Mesendoderm (in vitro differentiated cells): ENCODE data around the gene TMEM250.
"Not testable (repeated sequence)": the region's sequence is repeated elsewhere in the genome, so short reads cannot be mapped to it uniquely, and the experiment has no call there.

Source experiments
- DNase-seq: peaks from one replicate; pipeline ENCODE4 v3.0.0; 2013
- H2AK5ac ChIP-seq: 2 replicates; pipeline ENCODE4 v1.6.1; 2013; ENCODE audit warnings: low read length, inconsistent platforms
- H2BK120ac ChIP-seq: 2 replicates; pipeline ENCODE4 v1.6.1; 2013; ENCODE audit warnings: low read depth, mild to moderate bottlenecking, low read length, moderate library complexity, mixed read lengths
- H2BK15ac ChIP-seq: replicated peaks from 2 replicates; pipeline ENCODE4 v1.6.1; 2013; ENCODE audit warnings: low read depth, mild to moderate bottlenecking, moderate library complexity
- H2BK5ac ChIP-seq: 2 replicates; pipeline ENCODE4 v1.6.1; 2013; ENCODE audit warnings: low read length, inconsistent platforms
- H3K18ac ChIP-seq: 2 replicates; pipeline ENCODE4 v1.6.1; 2013; ENCODE audit warnings: mild to moderate bottlenecking, low read length, mixed read lengths
- H3K23ac ChIP-seq: one replicate; pipeline ENCODE4 v1.6.1; 2013; ENCODE audit warnings: low read length
- H3K27ac ChIP-seq: 2 replicates; pipeline ENCODE4 v1.5.1; 2013; ENCODE audit warnings: low read depth, mild to moderate bottlenecking, inconsistent platforms, low read length, moderate library complexity
- H3K27me3 ChIP-seq: 2 replicates; pipeline ENCODE4 v1.6.1; 2013; ENCODE audit warnings: low read length, control low read depth, mild to moderate bottlenecking, inconsistent platforms; ENCODE audit not compliant: insufficient read depth, poor library complexity
- H3K36me3 ChIP-seq: 2 replicates; pipeline ENCODE4 v1.6.1; 2013; ENCODE audit warnings: low read length, inconsistent platforms; ENCODE audit not compliant: control insufficient read depth, insufficient read depth
- H3K4ac ChIP-seq: one replicate; pipeline ENCODE4 v1.6.1; 2013; ENCODE audit warnings: low read depth, mild to moderate bottlenecking, low read length, moderate library complexity
- H3K4me1 ChIP-seq: 2 replicates; pipeline ENCODE4 v1.6.1; 2013; ENCODE audit warnings: low read depth, low read length, inconsistent platforms; ENCODE audit not compliant: control insufficient read depth
- H3K4me2 ChIP-seq: 2 replicates; pipeline ENCODE4 v1.6.1; 2013; ENCODE audit warnings: low read length
- H3K4me3 ChIP-seq: 2 replicates; pipeline ENCODE4 v1.5.1; 2013; ENCODE audit warnings: mild to moderate bottlenecking, low read length
- H3K56ac ChIP-seq: one replicate; pipeline ENCODE4 v1.6.1; 2013; ENCODE audit warnings: low read length
- H3K79me1 ChIP-seq: 2 replicates; pipeline ENCODE4 v1.6.1; 2013; ENCODE audit warnings: low read length, inconsistent platforms
- H3K79me2 ChIP-seq: 2 replicates; pipeline ENCODE4 v1.6.1; 2013; ENCODE audit warnings: mild to moderate bottlenecking, low read length; ENCODE audit not compliant: control insufficient read depth, insufficient read depth
- H3K9ac ChIP-seq: 2 replicates; pipeline ENCODE4 v1.6.1; 2013; ENCODE audit warnings: low read length, inconsistent platforms
- H4K5ac ChIP-seq: one replicate; pipeline ENCODE4 v1.6.1; 2013; ENCODE audit warnings: low read length
- H4K8ac ChIP-seq: one replicate; pipeline ENCODE4 v1.6.1; 2013; ENCODE audit warnings: low read depth, mild to moderate bottlenecking, control low read depth, low read length, moderate library complexity
- WGBS: extraction: QIAGEN DNeasy Blood & Tissue Kit; methylation state at CpG from one replicate; pipeline ENCODE4 v1.1.7; 2013; ENCODE audit warnings: low lambda C conversion rate, missing lambda C conversion rate; ENCODE audit not compliant: insufficient coverage; ENCODE audit errors: extremely low coverage; 5-methylcytosine and 5-hydroxymethylcytosine counted together

TMEM250 gene

GRCh38 chr9:136105398-136106135, 13.1 kb downstream of the TMEM250 start:
- H3K27me3 ChIP-seq: no peaks in the 10 kb centered on the region
- no peak overlapping the region for H4K5ac ChIP-seq
- H2AK5ac ChIP-seq: no peak overlapping the region
- H3K9ac ChIP-seq: no peak overlapping the region
- H3K23ac ChIP-seq: no peak overlapping the region
- no peaks in the 10 kb centered on the region for H3K4me1 ChIP-seq
- WGBS: no CpG with 5 or more reads among the region's 17 CpGs
- no peaks in the 10 kb centered on the region for H3K36me3 ChIP-seq
- H3K18ac ChIP-seq: no peak overlapping the region
- no peak overlapping the region for H3K4me2 ChIP-seq
- no peak overlapping the region for H2BK15ac ChIP-seq
- no peaks in the 10 kb centered on the region for H3K79me1 ChIP-seq
- no peaks in the 10 kb centered on the region for H3K79me2 ChIP-seq
- H2BK5ac ChIP-seq: no peak overlapping the region
- H3K4ac ChIP-seq: no peak overlapping the region
- peak; percentile 20 for DNase-seq
- H2BK120ac ChIP-seq: no peak overlapping the region
- no peak overlapping the region for H3K56ac ChIP-seq
- no peak overlapping the region for H3K4me3 ChIP-seq
- no peak overlapping the region for H4K8ac ChIP-seq
- no peak overlapping the region for H3K27ac ChIP-seq

GRCh38 chr9:136104916-136105315, 13.8 kb downstream of the TMEM250 start:
- H2AK5ac ChIP-seq: no peak overlapping the region
- H3K36me3 ChIP-seq: no peaks in the 10 kb centered on the region
- H3K79me2 ChIP-seq: no peaks in the 10 kb centered on the region
- H3K23ac ChIP-seq: no peak overlapping the region
- no peak for DNase-seq
- no peaks in the 10 kb centered on the region for H3K79me1 ChIP-seq
- no peak overlapping the region for H4K5ac ChIP-seq
- H3K4me2 ChIP-seq: no peak overlapping the region
- H4K8ac ChIP-seq: no peak overlapping the region
- H3K27ac ChIP-seq: no peak overlapping the region
- H3K27me3 ChIP-seq: no peaks in the 10 kb centered on the region
- H3K56ac ChIP-seq: no peak overlapping the region
- H2BK15ac ChIP-seq: no peak overlapping the region
- no peak overlapping the region for H3K18ac ChIP-seq
- H2BK120ac ChIP-seq: no peak overlapping the region
- H2BK5ac ChIP-seq: no peak overlapping the region
- H3K4me3 ChIP-seq: no peak overlapping the region
- no peak overlapping the region for H3K4ac ChIP-seq
- H3K9ac ChIP-seq: no peak overlapping the region
- WGBS: no CpG with 5 or more reads among the region's 6 CpGs
- H3K4me1 ChIP-seq: no peaks in the 10 kb centered on the region

- no peak overlapping the region for H3K9ac ChIP-seq
- H3K36me3 ChIP-seq: no peaks in the 10 kb centered on the region
- WGBS: no CpG with 5 or more reads among the region's 1 CpG
- no peak overlapping the region for H4K8ac ChIP-seq
- no peaks in the 10 kb centered on the region for H3K4me1 ChIP-seq
- H3K4me3 ChIP-seq: no peak overlapping the region
- no peak overlapping the region for H3K23ac ChIP-seq
- no peak for DNase-seq
- no peak overlapping the region for H2BK5ac ChIP-seq
- H3K18ac ChIP-seq: no peak overlapping the region
- H3K27ac ChIP-seq: no peak overlapping the region
- H3K27me3 ChIP-seq: no peaks in the 10 kb centered on the region
- H3K56ac ChIP-seq: no peak overlapping the region
- no peak overlapping the region for H3K4me2 ChIP-seq
- no peaks in the 10 kb centered on the region for H3K79me2 ChIP-seq
- H3K4ac ChIP-seq: no peak overlapping the region
- no peak overlapping the region for H2AK5ac ChIP-seq
- H2BK15ac ChIP-seq: no peak overlapping the region
- H2BK120ac ChIP-seq: no peak overlapping the region
- no peaks in the 10 kb centered on the region for H3K79me1 ChIP-seq
- no peak overlapping the region for H4K5ac ChIP-seq
Measured at GRCh38 chr9:136104488-136104800, 14.2 kb downstream of the TMEM250 start.

- Histone ChIP-seq H3K4me1 (no peaks in the 10 kb centered on the region), H4K8ac (no peak overlapping the region), H3K18ac (no peak overlapping the region), H3K4me2 (no peak overlapping the region), H3K79me2 (no peaks in the 10 kb centered on the region), H3K4ac (no peak overlapping the region), H3K9ac (no peak overlapping the region), H2AK5ac (no peak overlapping the region), H3K27ac (no peak overlapping the region), H3K79me1 (no peaks in the 10 kb centered on the region), H2BK15ac (no peak overlapping the region), H3K56ac (no peak overlapping the region), H3K27me3 (no peaks in the 10 kb centered on the region), H3K36me3 (no peaks in the 10 kb centered on the region), H2BK5ac (no peak overlapping the region), H2BK120ac (no peak overlapping the region), H3K23ac (no peak overlapping the region), H3K4me3 (no peak overlapping the region), H4K5ac (no peak overlapping the region)
- no CpG with 5 or more reads among the region's 34 CpGs for WGBS
- no peak for DNase-seq
Measured at GRCh38 chr9:136103651-136104487, 14.8 kb downstream of the TMEM250 start.

GRCh38 chr9:136101615-136102074, 17.0 kb downstream of the TMEM250 start:
- not testable (repeated sequence) for H3K9ac ChIP-seq, H3K56ac ChIP-seq, H3K27me3 ChIP-seq, H3K18ac ChIP-seq, H3K27ac ChIP-seq, H3K79me1 ChIP-seq, H3K36me3 ChIP-seq, H3K79me2 ChIP-seq, H4K8ac ChIP-seq, H3K4ac ChIP-seq, DNase-seq, H2BK15ac ChIP-seq, H3K4me2 ChIP-seq, H2AK5ac ChIP-seq, H3K4me3 ChIP-seq, H2BK120ac ChIP-seq, H4K5ac ChIP-seq, H3K4me1 ChIP-seq, H2BK5ac ChIP-seq, H3K23ac ChIP-seq
- no CpG with 5 or more reads among the region's 27 CpGs for WGBS
